Natural killer cell (primary cell): ENCODE measurements around the gene OR6C1. TPM values are rescaled to one million over a fixed set of nuclear protein-coding genes. Genes with fewer than 3 reads are reported as not detected.
"Not testable (repeated sequence)": the region's sequence is repeated elsewhere in the genome, so short reads cannot be mapped to it uniquely, and the experiment has no call there.

Source experiments
- ATAC-seq, 3 donors: fragments of 150-1000 bp in 2 of 3; fragments of 200-7000 bp in 1 of 3; cut with Tn5 transposase; 1 replicate in 1 of 3; 2 replicates in 2 of 3; pipeline ENCODE4 v1.10.0; 2021; ENCODE audit warnings: mild to moderate bottlenecking in 2 of 3, moderate library complexity in 2 of 3
- DNase-seq, 2 donors: peaks; one replicate each; pipeline versions ENCODE4 v3.0.0 to v3.0.0-alpha.2; 2013 to 2021; ENCODE audit warnings: mixed read lengths in 1 of 2
- H3K27ac ChIP-seq: one replicate; pipeline ENCODE4 v1.5.1; 2013; ENCODE audit warnings: mild to moderate bottlenecking, low read length
- H3K27me3 ChIP-seq: one replicate; pipeline ENCODE4 v1.6.1; 2013; ENCODE audit warnings: low read length; ENCODE audit not compliant: control insufficient read depth, insufficient read depth
- H3K36me3 ChIP-seq: one replicate; pipeline ENCODE4 v1.6.1; 2013; ENCODE audit warnings: low read length; ENCODE audit not compliant: control insufficient read depth, insufficient read depth
- H3K4me1 ChIP-seq: one replicate; pipeline ENCODE4 v1.6.1; 2013; ENCODE audit warnings: low read length; ENCODE audit not compliant: control insufficient read depth, insufficient read depth
- H3K4me3 ChIP-seq: one replicate; pipeline ENCODE4 v1.5.1; 2013; ENCODE audit warnings: low read length
- H3K9me3 ChIP-seq: one replicate; pipeline ENCODE4 v1.6.1; 2013; ENCODE audit warnings: low read length; ENCODE audit not compliant: control insufficient read depth, insufficient read depth
- H3K27ac Mint-ChIP-seq, 2 donors: one replicate each; pipeline ENCODE4 v1.8.0; 2022; ENCODE audit warnings: mild to moderate bottlenecking in 2 of 2, mixed read lengths in 2 of 2, moderate library complexity in 1 of 2
- H3K27me3 Mint-ChIP-seq, 2 donors: one replicate each; pipeline ENCODE4 v1.8.0; 2022; ENCODE audit warnings: low read depth in 2 of 2, mixed read lengths in 2 of 2
- H3K36me3 Mint-ChIP-seq: one replicate; pipeline ENCODE4 v1.8.0; 2022; ENCODE audit warnings: mixed read lengths
- H3K4me1 Mint-ChIP-seq, 2 donors: one replicate each; pipeline ENCODE4 v1.8.0; 2022; ENCODE audit warnings: mixed read lengths in 2 of 2
- H3K4me3 Mint-ChIP-seq: one replicate; pipeline ENCODE4 v1.8.0; 2022; ENCODE audit warnings: mild to moderate bottlenecking, moderate library complexity, mixed read lengths
- H3K9me3 Mint-ChIP-seq, 2 donors: one replicate each; pipeline ENCODE4 v1.8.0; 2022; ENCODE audit warnings: mixed read lengths in 2 of 2
- WGBS: methylation state at CpG from one replicate; pipeline ENCODE4 v1.1.7; 2013; ENCODE audit warnings: missing lambda C conversion rate; ENCODE audit not compliant: insufficient coverage; 5-methylcytosine and 5-hydroxymethylcytosine counted together
- intact Hi-C: fragments of 100-400 bp; cut with micrococcal nuclease; formaldehyde crosslinking; loops from one replicate; pipeline ENCODE4 v1.14.2; 2022
- total RNA-seq, 4 donors: library from RNA; stranded (reverse); fragments of 120-200 nt in 1 of 4; gene quantifications; one replicate each; pipeline versions ENCODE4 v1.2.3 to v1.2.4, GENCODE V29; 2013 to 2022
- TF ChIP-seq, protein P1 (sequence below): fragments of 200-600 bp; IDR thresholded peaks from one replicate; pipeline ENCODE4 v1.8.0; 2022; ENCODE audit warnings: antibody characterized with exemption

Gene OR6C1
- total RNA-seq, 3 donors from 2014 or later (not counting 1 experiment from before 2014, with no cell fraction given): not detected

DNA sequence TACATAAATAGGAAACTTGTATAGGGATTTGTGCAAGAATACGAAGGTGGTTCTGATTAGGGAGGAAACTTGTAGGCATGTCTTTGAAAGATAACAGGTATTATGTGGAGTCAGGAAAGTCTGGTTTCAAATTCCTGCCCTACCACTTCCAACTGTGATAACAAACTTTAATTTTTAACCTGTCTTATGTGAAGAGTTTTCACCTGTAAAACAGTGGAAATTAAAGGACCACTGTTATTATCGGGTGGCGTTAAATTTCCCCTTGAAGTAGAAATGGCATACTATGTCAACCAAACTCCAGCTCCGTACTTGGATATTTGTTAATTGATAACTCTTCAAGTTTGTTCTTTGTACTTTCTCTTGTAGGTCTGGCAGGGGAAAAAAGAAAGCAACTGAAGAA is 6.1 kb downstream of the OR6C1 start:
- no peak for ATAC-seq
- Histone ChIP-seq H3K27ac (no peak overlapping the region), H3K4me1 (no peaks in the 10 kb centered on the region), H3K36me3 (no peaks in the 10 kb centered on the region), H3K27me3 (no peaks in the 10 kb centered on the region), H3K4me3 (no peak overlapping the region), H3K9me3 (no peaks in the 10 kb centered on the region)
- TF ChIP-seq, protein P1, sequence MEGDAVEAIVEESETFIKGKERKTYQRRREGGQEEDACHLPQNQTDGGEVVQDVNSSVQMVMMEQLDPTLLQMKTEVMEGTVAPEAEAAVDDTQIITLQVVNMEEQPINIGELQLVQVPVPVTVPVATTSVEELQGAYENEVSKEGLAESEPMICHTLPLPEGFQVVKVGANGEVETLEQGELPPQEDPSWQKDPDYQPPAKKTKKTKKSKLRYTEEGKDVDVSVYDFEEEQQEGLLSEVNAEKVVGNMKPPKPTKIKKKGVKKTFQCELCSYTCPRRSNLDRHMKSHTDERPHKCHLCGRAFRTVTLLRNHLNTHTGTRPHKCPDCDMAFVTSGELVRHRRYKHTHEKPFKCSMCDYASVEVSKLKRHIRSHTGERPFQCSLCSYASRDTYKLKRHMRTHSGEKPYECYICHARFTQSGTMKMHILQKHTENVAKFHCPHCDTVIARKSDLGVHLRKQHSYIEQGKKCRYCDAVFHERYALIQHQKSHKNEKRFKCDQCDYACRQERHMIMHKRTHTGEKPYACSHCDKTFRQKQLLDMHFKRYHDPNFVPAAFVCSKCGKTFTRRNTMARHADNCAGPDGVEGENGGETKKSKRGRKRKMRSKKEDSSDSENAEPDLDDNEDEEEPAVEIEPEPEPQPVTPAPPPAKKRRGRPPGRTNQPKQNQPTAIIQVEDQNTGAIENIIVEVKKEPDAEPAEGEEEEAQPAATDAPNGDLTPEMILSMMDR: no peak
- intact Hi-C loops: no loop called here
- Mint-ChIP-seq H3K27me3 (peaks cover 9 to 32% of the 10 kb centered on the region in 2 donors), H3K4me1 (no peaks in the 10 kb centered on the region), H3K4me3 (no peak overlapping the region), H3K36me3 (no peaks in the 10 kb centered on the region), H3K9me3 (no peaks in the 10 kb centered on the region), H3K27ac (no peak overlapping the region)
- DNase-seq: no peak
- WGBS: 100% methylated on average over 3 of the region's 4 CpGs

DNA sequence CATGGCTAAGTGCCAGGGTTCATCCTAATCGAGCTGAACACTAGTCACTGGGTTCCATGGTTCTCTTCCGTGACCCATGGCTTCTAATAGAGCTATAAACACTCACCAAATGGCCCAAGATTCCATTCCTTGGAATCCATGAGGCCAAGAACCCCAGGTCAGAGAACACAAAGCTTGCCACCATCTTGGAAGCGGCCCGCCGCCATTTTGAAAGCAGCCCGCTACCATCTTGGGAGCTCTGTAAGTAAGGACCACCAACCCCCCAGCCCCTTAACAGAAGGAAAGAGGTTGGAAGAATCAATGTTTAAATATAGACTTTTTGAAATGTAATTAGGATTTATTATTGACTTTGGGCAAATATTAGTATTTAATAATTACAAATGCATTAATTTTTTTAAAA is 11.7 kb downstream of the OR6C1 start:
- DNase-seq, H3K9me3 Mint-ChIP-seq, H3K4me3 ChIP-seq, H3K4me3 Mint-ChIP-seq, H3K36me3 ChIP-seq, H3K27me3 ChIP-seq, H3K36me3 Mint-ChIP-seq, intact Hi-C loops, ATAC-seq, H3K27ac Mint-ChIP-seq, H3K27ac ChIP-seq, H3K9me3 ChIP-seq, H3K4me1 ChIP-seq, H3K4me1 Mint-ChIP-seq: not testable (repeated sequence)
- WGBS: 89% methylated on average over 2 of the region's 6 CpGs
- H3K27me3 Mint-ChIP-seq: peaks cover 6 to 12% of the 10 kb centered on the region in 2 donors

DNA sequence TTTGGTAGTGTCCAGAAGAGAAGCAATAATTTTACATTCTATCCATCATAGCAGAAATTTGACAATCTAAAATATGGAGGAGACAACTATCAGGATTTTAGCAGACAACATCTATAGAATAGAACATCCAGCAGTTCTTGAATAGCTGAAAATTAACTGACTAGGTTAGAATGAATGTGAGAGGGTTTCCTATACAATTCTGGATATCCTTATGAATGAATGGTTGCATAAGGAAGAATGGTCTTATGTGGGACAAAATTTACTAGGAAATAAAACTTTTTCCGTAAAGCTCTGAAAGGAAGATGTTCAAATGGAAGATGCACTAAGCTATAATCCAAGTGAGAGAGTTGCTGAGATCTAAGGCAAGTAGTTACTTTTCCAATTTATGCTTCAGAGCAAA is 16.3 kb downstream of the OR6C1 start, which contains the start of gene OR6C3:
OR6C3 (plus strand) TSS at position 301 of the 400 bp plus-strand sequence. CDS start 955 bp downstream, outside the sequence.
- WGBS: 86% methylated on average over 1 of the region's 1 CpG
- no peaks in the 10 kb centered on the region for H3K36me3 ChIP-seq
- no peaks in the 10 kb centered on the region for H3K4me1 Mint-ChIP-seq
- intact Hi-C loops: no loop called here
- H3K9me3 Mint-ChIP-seq: no peaks in the 10 kb centered on the region
- H3K27ac ChIP-seq: no peak within 1 kb of the TSS
- H3K27me3 Mint-ChIP-seq: peaks cover 4% of the 10 kb centered on the region in 2 donors
- H3K27me3 ChIP-seq: peaks cover 2% of the 10 kb centered on the region
- no peak within 1 kb of the TSS for H3K4me3 Mint-ChIP-seq
- ATAC-seq: no peak
- no peak within 1 kb of the TSS for H3K4me3 ChIP-seq
- TF ChIP-seq, protein P1: no peak
- no peaks in the 10 kb centered on the region for H3K9me3 ChIP-seq
- no peak for DNase-seq
- H3K36me3 Mint-ChIP-seq: no peaks in the 10 kb centered on the region
- no peak within 1 kb of the TSS for H3K27ac Mint-ChIP-seq
- H3K4me1 ChIP-seq: no peaks in the 10 kb centered on the region

DNA sequence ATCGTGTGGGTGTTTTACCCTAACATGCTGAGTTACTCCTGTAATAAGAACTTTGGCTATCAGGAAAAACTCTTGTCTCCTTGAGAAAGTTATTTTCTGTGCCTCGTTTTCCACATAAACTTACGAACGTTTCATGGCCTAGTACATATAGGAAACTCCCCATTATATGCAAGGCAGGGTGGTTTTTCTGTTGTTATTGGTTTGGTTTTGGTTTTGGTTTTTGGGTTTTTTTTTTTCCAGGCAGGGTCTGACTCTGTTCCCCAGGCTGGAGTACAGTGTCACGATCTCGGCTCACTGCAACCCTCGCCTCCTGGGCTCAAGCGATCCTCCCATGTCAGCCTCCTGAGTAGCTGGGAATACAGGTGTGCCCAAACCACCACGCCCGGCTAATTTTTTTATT is 21.9 kb downstream of the OR6C1 start:
- intact Hi-C loops: no loop called here
- 89% methylated on average over 7 of the region's 10 CpGs for WGBS
- H3K9me3 ChIP-seq: no peaks in the 10 kb centered on the region
- Mint-ChIP-seq H3K4me3 (no peak overlapping the region), H3K4me1 (no peaks in the 10 kb centered on the region), H3K27ac (no peak overlapping the region), H3K27me3 (peaks cover 2 to 16% of the 10 kb centered on the region in 2 donors), H3K36me3 (no peaks in the 10 kb centered on the region), H3K9me3 (no peaks in the 10 kb centered on the region)
- ATAC-seq: no peak
- TF ChIP-seq, protein P1: no peak
- no peaks in the 10 kb centered on the region for H3K27me3 ChIP-seq
- no peak for DNase-seq
- no peak overlapping the region for H3K4me3 ChIP-seq
- no peak overlapping the region for H3K27ac ChIP-seq
- H3K4me1 ChIP-seq: no peaks in the 10 kb centered on the region
- no peaks in the 10 kb centered on the region for H3K36me3 ChIP-seq

DNA sequence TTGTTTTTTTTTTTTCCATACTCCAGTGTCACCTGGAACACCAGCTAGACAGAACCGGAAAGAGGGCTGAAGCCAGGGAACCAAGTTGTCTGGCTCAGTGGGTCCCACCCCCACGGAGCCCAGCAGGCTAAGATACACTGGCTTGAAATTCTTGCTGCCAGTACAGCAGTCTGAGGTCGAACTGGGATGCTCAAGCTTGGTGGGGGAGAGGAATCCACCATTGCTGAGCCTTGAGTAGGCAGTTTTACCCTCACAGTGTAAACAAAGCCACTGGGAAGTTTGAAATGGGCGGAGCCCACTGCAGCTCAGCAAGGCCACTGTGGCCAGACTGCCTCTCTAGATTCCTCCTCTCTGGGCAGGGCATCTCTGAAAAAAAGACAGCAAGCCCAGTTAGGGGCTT is 41.2 kb downstream of the OR6C1 start:
- H3K9me3 ChIP-seq, intact Hi-C loops, DNase-seq, H3K36me3 ChIP-seq, H3K27ac ChIP-seq, H3K9me3 Mint-ChIP-seq, H3K27me3 ChIP-seq, H3K27ac Mint-ChIP-seq, ATAC-seq, H3K4me1 ChIP-seq, H3K4me1 Mint-ChIP-seq, H3K36me3 Mint-ChIP-seq, H3K4me3 Mint-ChIP-seq, H3K4me3 ChIP-seq: not testable (repeated sequence)
- H3K27me3 Mint-ChIP-seq: peaks cover 11 to 24% of the 10 kb centered on the region in 2 donors
- WGBS: 77% methylated on average over 4 of the region's 4 CpGs
